Stimulated activated CD4-positive, alpha-beta T cell treated with anti-CD3 and anti-CD28 coated beads, Interleukin-2, amount 100 ng/mL, for 24 hours (primary cell): ENCODE results near the gene RARRES1.

Experiments
- DNase-seq, 2 donors: peaks; one replicate each; pipeline ENCODE4 v3.0.0-alpha.2; 2020

Gene RARRES1

DNA sequence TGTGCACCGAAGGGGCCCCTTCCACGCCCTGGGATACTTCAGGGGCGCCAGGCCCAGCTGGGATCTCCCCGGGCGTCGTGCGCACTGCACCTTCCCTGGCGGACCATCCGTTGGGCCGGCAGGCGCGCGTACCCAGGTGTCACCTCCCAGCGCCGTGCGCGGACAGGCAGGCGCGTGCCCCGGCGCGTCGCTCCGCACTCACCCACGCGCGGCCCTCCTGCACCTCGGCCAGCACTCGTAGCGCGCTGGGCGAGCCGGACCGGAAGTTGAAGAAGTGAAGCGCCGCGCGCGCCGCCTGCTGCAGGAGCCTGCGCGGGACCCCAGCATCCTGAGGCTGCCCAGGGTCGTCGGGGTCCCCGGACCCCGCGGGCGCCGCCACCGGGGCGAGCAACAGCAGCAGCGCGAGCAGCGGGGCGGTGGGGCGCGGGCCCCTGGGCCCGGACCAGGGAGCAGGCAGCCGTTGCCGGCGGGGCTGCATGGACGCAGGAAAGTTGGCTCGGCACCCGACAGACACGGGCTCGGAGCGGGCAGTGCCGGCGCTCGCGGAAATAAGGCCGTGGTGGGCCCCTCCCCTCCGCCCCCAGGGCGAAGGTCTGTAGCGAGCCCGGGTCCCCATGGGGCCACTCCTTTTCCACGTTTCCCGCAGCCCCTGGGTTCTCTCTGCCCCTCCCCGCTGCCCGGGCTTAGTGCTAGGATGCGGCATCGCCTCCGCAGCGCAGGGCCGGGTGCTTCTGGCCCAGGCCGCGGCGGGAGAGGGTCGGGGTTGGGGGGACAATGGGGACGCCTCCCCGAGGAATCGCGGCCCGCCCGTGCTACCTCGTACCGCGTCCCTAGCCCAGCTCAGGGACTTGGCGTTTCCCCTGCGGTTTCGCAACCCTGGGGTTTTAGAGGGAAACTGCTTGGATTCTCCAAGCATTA is at the start of gene RARRES1:
Gene RARRES1, minus strand, starts transcription at position 520 of the 918 bp plus-strand sequence. Its CDS starts 42 bp downstream, at position 478.
- DNase-seq, result peak; percentile 30 to 64

DNA sequence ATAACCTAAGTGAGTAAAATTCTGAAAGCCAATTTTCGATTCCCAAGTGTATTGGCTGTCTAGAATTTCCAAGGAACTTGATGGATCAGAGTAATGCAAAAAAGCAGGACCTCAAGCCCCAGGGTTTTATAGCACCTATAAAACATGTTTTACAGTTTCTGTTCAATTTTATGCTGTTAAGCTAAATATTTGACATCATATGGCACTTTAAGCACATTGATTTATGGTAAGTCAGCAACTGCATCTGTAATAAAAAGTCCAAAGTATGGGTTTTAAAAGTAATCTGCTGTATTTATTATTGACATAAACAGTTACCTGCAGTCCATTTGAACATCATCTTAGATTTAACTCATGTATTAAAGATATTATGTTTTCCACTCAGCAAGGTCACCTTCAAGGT is 49.6 kb upstream of the RARRES1 start:
- no peak for DNase-seq

- no peak for DNase-seq
Measured at GRCh38 chr3:158781191-158781590, 48.9 kb upstream of the RARRES1 start.

- DNase-seq, result no peak
Measured at GRCh38 chr3:158780766-158781165, 48.5 kb upstream of the RARRES1 start.

GRCh38 chr3:158777161-158777873 is 45.1 kb upstream of the RARRES1 start:
- DNase-seq, result no peak

DNA sequence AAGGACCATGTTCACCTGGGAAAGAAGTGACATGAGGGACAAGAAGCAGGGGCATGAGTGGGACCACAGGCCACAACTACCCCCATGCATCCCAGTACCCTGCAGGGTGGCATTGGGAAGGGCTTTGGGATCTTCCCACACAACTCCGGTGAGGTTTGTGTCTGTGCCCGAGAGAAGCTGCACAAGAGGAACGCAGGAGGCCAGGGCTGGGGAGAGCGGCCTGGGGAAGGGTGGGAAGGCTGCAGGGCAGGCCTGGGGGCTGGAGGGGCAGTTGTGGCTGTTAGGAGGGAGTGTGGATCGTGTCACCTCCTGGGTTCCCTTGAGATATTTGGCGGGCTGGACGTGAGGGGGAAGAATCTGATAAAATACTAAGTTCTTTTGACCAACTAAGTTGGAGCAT is 44.3 kb upstream of the RARRES1 start:
- DNase-seq, result no peak

DNA sequence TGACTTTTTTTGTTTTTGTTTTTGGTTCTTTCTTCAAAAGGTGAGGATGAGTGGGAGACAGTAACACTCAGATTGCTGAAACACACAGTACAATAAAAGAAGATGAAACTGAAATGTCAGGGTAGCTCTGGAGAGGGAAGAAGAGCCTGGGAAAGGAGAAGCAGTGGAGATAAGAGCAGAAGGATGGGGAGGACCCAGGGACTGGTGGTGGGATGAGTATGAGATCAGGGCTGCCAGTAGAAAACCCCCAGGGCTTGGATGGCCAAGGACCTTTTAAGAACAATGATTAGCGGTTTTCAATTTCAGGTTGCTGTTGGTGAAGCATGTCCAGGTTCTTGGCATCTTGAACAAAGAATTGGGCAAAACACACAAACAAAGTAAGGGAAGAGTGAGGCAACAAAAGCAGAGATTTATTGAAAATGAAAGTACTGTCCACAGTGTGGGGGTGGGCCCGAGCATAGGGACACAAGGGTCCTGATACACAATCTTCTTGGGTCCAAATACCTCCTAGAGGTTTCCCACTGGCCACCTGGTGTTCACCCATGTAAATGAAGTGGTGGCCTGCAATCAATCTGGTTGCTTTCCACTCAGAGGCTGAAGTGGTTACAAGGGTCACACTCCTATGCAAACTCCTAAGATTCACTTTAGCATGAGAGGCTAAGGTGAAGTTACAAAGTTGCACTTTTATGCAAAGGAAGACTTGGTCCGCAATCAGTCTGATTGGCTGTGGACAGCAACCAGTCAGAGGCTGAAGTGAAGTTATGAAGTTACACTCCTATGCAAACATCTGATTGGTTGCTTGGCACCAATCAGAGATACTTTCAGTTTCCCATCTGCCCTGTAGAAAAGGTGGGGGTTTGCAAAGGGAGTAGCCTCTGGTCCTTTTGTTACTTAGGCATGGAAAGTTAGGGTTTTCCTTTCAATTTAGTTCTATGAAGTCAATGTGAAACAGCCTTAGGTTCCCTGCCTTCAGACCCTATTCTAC is 43.5 kb upstream of the RARRES1 start:
- DNase-seq, result no peak

- DNase-seq, result no peak
Measured at GRCh38 chr3:158774965-158775364, 42.7 kb upstream of the RARRES1 start.

- DNase-seq, result no peak
Measured at GRCh38 chr3:158773845-158774830, 41.9 kb upstream of the RARRES1 start.

GRCh38 chr3:158773166-158773565 is 40.9 kb upstream of the RARRES1 start:
- no peak for DNase-seq

GRCh38 chr3:158771982-158772381 is 39.7 kb upstream of the RARRES1 start:
- no peak for DNase-seq

DNA sequence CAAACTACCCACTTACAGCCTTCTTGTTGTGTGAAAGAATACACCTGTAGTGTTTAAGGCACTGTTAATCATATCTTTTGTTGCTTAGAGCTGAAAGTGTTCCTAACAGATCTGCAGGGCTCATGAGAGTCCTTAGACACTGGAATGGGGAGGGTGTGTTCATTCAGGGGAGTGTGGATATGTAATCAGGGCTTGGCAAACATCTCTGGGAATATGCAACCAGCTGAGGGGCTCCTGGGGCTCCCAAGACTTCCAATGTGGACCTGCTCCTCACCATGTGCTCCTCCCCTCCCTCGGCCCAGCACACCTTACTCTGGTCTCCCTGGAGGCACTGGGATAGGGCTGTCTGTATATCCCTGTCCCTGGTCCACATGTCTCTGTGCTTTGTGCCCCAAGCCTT is 39.3 kb upstream of the RARRES1 start:
- no peak for DNase-seq

GRCh38 chr3:158770741-158771350 is 38.6 kb upstream of the RARRES1 start:
- no peak for DNase-seq

DNA sequence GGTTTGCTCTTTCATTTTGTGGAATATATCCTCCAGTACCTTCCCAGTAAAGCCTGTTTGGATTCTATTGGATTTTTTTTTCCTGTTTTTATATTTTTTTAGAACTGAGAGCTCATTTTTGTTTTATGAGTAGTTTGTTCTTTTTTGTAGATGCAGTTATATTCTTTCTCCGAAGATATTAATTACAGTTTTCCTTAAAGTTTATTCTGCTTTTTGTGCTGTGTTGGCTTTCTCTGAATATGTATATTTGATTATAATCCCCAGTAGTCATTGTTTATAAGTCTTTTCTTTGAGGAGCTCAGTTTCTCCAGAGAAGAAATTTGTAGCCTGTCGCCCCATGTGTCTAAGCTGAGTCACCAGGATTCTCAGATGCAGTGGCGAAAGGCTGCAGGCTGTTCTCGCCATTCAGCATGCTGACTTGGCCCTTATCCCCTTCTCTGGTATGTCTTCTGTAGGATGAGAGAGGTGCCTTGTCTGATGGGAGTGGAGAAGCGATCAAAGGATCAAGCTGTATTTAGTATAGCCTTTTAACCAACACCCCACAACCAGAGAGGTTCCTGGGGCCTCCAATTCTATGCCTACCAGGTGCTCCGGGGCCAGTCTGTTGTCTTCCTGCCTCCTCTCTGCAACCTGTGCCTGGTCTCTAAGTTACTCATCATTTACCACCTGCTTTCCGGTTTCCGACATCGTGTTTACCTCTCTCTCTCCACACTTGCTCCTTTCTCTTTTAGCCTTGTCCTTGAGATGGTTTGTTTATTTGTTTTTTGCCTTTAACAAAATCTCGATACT is 37.9 kb upstream of the RARRES1 start:
- no peak for DNase-seq

- no peak for DNase-seq
Measured at GRCh38 chr3:158769549-158769948, 37.3 kb upstream of the RARRES1 start.

DNA sequence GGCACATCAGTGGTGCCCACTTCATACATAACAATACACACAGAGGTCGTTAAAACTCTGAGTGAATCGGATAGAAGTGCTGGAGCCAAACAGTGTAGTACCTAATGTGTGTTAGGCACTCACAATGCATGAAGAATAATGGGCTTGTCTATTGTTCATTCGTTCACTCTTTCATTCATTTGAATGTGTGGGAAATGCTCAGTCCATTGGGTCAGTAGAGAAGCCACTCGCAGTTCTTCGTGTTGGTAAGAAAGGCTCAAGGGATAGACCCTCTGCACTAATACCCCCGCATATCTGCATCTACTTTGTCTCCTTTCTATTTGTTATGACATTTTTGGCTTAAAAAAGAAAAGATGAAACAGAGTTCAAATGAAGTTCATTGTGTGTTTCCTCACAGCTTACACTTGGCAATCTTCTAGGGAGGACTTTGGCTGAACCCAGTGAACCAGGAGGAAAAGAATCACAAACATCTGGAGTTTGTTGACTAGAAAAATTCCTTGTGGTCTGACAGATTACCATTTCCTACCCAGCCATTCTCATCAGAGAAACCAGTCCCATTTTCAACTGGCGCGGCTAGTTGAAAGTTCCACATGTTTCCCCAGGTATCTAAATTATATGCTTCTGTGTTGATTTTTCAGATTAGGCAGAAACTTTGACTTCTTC is 36.8 kb upstream of the RARRES1 start:
- no peak for DNase-seq

DNA sequence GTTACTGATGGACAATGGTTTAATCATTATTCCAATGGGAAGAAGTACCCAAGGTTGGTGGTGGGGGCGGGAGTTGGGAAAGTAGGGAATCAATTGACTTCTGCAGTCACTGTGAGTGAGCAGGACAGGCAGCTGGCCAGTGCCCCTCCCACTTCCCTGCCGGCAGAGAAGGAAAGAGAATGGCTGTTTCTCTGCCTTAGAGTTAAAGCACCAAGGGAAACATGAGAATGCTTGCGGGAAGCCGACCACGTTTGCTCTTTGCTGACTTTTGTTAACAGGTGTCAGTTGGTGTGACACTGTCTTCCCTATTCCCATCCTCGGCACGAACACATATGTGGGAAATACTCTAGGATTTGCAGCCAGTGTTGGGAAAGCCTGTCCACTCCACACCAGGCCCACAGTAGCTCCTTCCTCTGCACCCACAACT is 36.1 kb upstream of the RARRES1 start:
- DNase-seq, result no peak

DNA sequence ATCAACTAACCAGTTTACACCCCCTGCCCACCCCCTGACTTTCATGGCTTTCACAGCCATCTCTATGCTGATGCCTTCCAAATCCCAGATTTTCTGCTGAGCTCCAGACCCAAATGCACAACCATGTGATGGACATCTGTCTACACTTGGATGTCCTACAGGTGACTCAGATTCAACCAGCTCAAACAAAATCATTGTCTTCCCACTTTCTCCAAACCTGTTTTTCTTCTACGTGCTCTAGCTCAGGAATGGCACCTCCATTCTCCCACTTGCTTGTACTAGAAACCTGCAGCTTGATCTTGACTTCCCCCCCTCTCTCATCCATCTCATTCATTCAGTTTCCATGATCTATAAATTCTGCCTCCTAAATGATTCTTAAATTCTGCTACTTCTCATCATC is 34.1 kb upstream of the RARRES1 start:
- no peak for DNase-seq

GRCh38 chr3:158765518-158766205 is 33.4 kb upstream of the RARRES1 start:
- DNase-seq, result no peak
